Keratinocyte (primary cell): ENCODE measurements around the gene PRKAR1B. TPM values are rescaled to one million over a fixed set of nuclear protein-coding genes. Genes with fewer than 3 reads are reported as not detected.

ENCODE experiments used
- DNase-seq: peaks from one replicate; pipeline ENCODE4 v3.0.0-alpha.2; 2011; ENCODE audit warnings: low read depth, missing footprints, low spot score
- FAIRE-seq: peaks from 2 replicates; lab custom pipeline; 2011; peaks lifted over from hg19 to GRCh38; lab: Jason Lieb, UNC
- H2AFZ ChIP-seq: 2 replicates; pipeline ENCODE4 v1.6.0; 2012; ENCODE audit warnings: low read length, control low read depth, inconsistent platforms; ENCODE audit not compliant: control insufficient read depth
- H3K27ac ChIP-seq: 2 replicates; pipeline ENCODE4 v1.5.1; 2011; ENCODE audit warnings: low read length; ENCODE audit not compliant: control insufficient read depth, insufficient read depth
- H3K27me3 ChIP-seq: 3 replicates; pipeline ENCODE4 v1.6.0; 2011; ENCODE audit warnings: low read length; ENCODE audit not compliant: control insufficient read depth, insufficient read depth; ENCODE audit errors: extremely low read depth
- H3K36me3 ChIP-seq, 2 experiments: 2 replicates in 1 of 2; 3 replicates in 1 of 2; pipeline ENCODE4 v1.5.1; 2011; ENCODE audit warnings: low read length in 2 of 2, mild to moderate bottlenecking in 1 of 2; ENCODE audit not compliant: control insufficient read depth in 2 of 2, insufficient read depth in 2 of 2; ENCODE audit errors: extremely low read depth in 1 of 2
- H3K4me1 ChIP-seq: 3 replicates; pipeline ENCODE4 v1.5.1; 2011; ENCODE audit warnings: low read length; ENCODE audit not compliant: control insufficient read depth, insufficient read depth; ENCODE audit errors: extremely low read depth
- H3K4me2 ChIP-seq: 3 replicates; pipeline ENCODE4 v1.6.0; 2011; ENCODE audit warnings: low read depth, low read length; ENCODE audit not compliant: control insufficient read depth, insufficient read depth; ENCODE audit errors: extremely low read depth
- H3K4me3 ChIP-seq, 3 experiments: fragments of 200-600 bp in 1 of 3; sonication (generic) in 1 of 3; 2 replicates in 2 of 3; 3 replicates in 1 of 3; pipeline ENCODE4 v1.5.1; 2011 to 2016; ENCODE audit warnings: low read length in 3 of 3, mild to moderate bottlenecking in 3 of 3, control low read depth in 2 of 3, inconsistent platforms in 1 of 3, low read depth in 1 of 3, mixed read lengths in 1 of 3, mixed run types in 1 of 3, moderate library complexity in 1 of 3; ENCODE audit not compliant: control insufficient read depth in 2 of 3, insufficient read depth in 2 of 3; ENCODE audit errors: extremely low read depth in 1 of 3
- H3K79me2 ChIP-seq: 2 replicates; pipeline ENCODE4 v1.6.0; 2012; ENCODE audit warnings: low read length; ENCODE audit not compliant: control insufficient read depth, insufficient read depth
- H3K9ac ChIP-seq: 3 replicates; pipeline ENCODE4 v1.6.0; 2011; ENCODE audit warnings: low read length; ENCODE audit not compliant: control insufficient read depth, insufficient read depth; ENCODE audit errors: extremely low read depth
- H3K9me1 ChIP-seq: 3 replicates; pipeline ENCODE4 v1.6.0; 2011; ENCODE audit warnings: low read length; ENCODE audit not compliant: control insufficient read depth, insufficient read depth; ENCODE audit errors: extremely low read depth
- H3K9me3 ChIP-seq: 2 replicates; pipeline ENCODE4 v1.5.1; 2012; ENCODE audit warnings: low read depth, low read length; ENCODE audit not compliant: control insufficient read depth
- H4K20me1 ChIP-seq: 3 replicates; pipeline ENCODE4 v1.6.0; 2011; ENCODE audit warnings: low read length; ENCODE audit not compliant: control insufficient read depth, insufficient read depth; ENCODE audit errors: extremely low read depth
- CTCF ChIP-seq, 3 experiments: IDR thresholded peaks in 1 of 3; conservative IDR thresholded peaks in 1 of 3; optimal IDR thresholded peaks in 1 of 3; 2 replicates in 2 of 3; 3 replicates in 1 of 3; pipeline versions ENCODE3 to v1.5.1; 2011; ENCODE audit warnings: low read length in 3 of 3, mild to moderate bottlenecking in 3 of 3, moderate library complexity in 2 of 3, control low read depth in 1 of 3, inconsistent platforms in 1 of 3; ENCODE audit not compliant: insufficient read depth in 2 of 3; ENCODE audit errors: extremely low read depth in 1 of 3
- EZH2 ChIP-seq: IDR thresholded peaks from one replicate; pipeline ENCODE4 v1.6.1; 2012; ENCODE audit warnings: inconsistent platforms, mild to moderate bottlenecking, low read length, moderate library complexity
- dilution Hi-C: fragments of 300-500 bp; cut with MboI; formaldehyde crosslinking; loops from one replicate; pipeline ENCODE4 v1.7.0; 2020; ENCODE audit warnings: low sequenced_read_pairs; ENCODE audit not compliant: extremely low pct_ligation_motif_present
- polyA plus RNA-seq, 5 experiments: library from polyadenylated mRNA; depleted of rRNA in 3 of 5; stranded (reverse) in 3 of 5; stranded (forward) in 1 of 5; unstranded in 1 of 5; fragments of >200 nt; gene quantifications; 1 replicate in 1 of 5; 2 replicates in 3 of 5; 3 replicates in 1 of 5; pipeline versions ENCODE4 v1.2.1 to v1.2.3, GENCODE V29; 2011 to 2012; ENCODE audit warnings: missing spikeins in 2 of 5, low read depth in 1 of 5, low replicate concordance in 1 of 5

Gene PRKAR1B
- polyA plus RNA-seq, 1 donor (not counting 4 experiments of a cell fraction or from before 2014, with no cell fraction given) = 10.8 TPM

GRCh38 chr7:582081-582835 is 144.8 kb downstream of the PRKAR1B start:
- H3K9me3 ChIP-seq = no peaks in the 10 kb centered on the region
- H3K9me1 ChIP-seq = no peaks in the 10 kb centered on the region
- no peak overlapping the region for H3K27ac ChIP-seq
- no peaks in the 10 kb centered on the region for H3K4me1 ChIP-seq
- no peak for TF ChIP-seq CTCF (optimal IDR thresholded peaks at IDR 0.05 in 1 of 3, IDR thresholded peaks at IDR 0.05 in 1 of 3, conservative IDR thresholded peaks at IDR 0.05 in 1 of 3; ENCODE audit: extremely low read depth in 1 of 3, insufficient read depth in 2 of 3, low read length in 3 of 3)
- TF ChIP-seq EZH2 = no peak
- H4K20me1 ChIP-seq = no peaks in the 10 kb centered on the region
- no peak overlapping the region for H2AFZ ChIP-seq
- H3K27me3 ChIP-seq = no peaks in the 10 kb centered on the region
- no peak overlapping the region for H3K9ac ChIP-seq
- H3K4me2 ChIP-seq = no peak overlapping the region
- DNase-seq (no peak), FAIRE-seq (no peak)
- no peak overlapping the region for H3K4me3 ChIP-seq
- no peaks in the 10 kb centered on the region for H3K79me2 ChIP-seq
- dilution Hi-C loops = no loop called here
- peaks cover 0 to 3% of the 10 kb centered on the region in 2 experiments for H3K36me3 ChIP-seq

- no peak overlapping the region for H2AFZ ChIP-seq
- FAIRE-seq (no peak), DNase-seq (no peak)
- H3K9ac ChIP-seq = no peak overlapping the region
- H3K36me3 ChIP-seq = no peaks in the 10 kb centered on the region
- no peaks in the 10 kb centered on the region for H3K27me3 ChIP-seq
- dilution Hi-C loops = no loop called here
- no peak overlapping the region for H3K4me2 ChIP-seq
- no peaks in the 10 kb centered on the region for H3K79me2 ChIP-seq
- H3K9me1 ChIP-seq = no peaks in the 10 kb centered on the region
- TF ChIP-seq EZH2 (no peak), CTCF (optimal IDR thresholded peaks at IDR 0.05 in 1 of 3, IDR thresholded peaks at IDR 0.05 in 1 of 3, conservative IDR thresholded peaks at IDR 0.05 in 1 of 3; ENCODE audit: extremely low read depth in 1 of 3, insufficient read depth in 2 of 3, low read length in 3 of 3) (no peak)
- no peaks in the 10 kb centered on the region for H3K4me1 ChIP-seq
- no peaks in the 10 kb centered on the region for H3K9me3 ChIP-seq
- no peaks in the 10 kb centered on the region for H4K20me1 ChIP-seq
- H3K27ac ChIP-seq = no peak overlapping the region
- no peak overlapping the region for H3K4me3 ChIP-seq
Observed at GRCh38 chr7:578386-578785, 148.7 kb downstream of the PRKAR1B start.
